HG03108 (cell line): ENCODE results near the gene GSTO1.
"Not testable (repeated sequence)": the region's sequence is repeated elsewhere in the genome, so short reads cannot be mapped to it uniquely, and the experiment has no call there.

Source experiments
- ATAC-seq: cut with Tn5 transposase; IDR thresholded peaks from one replicate; pipeline ENCODE4 v1.9.1; 2021; ENCODE audit warnings: moderate library complexity; ENCODE audit not compliant: unreplicated experiment

Gene GSTO1

GRCh38 chr10:104248931-104249330 is 5.8 kb upstream of the GSTO1 start:
- not testable (repeated sequence) for ATAC-seq

DNA sequence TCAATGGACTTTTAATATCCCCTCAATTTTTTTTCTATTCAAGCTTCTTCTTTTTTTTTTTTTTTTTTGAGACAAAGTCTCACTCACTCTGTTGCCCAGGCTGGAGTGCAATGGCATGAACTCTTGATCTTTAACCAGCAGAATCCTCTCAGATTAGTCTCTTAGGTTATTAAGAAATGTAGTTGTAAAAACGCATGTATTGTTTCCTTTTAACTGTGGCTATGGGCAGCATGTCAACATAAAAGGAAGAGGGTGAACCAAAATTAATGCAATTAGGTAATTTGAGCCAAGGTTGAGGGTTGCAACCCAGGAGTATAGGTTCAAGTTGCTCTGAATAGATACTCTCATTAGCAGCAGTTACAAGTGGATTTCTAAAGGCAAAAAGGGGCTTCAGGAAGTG is 4.3 kb upstream of the GSTO1 start:
- ATAC-seq = no peak

- no peak for ATAC-seq
Observed at GRCh38 chr10:104251443-104251842, 3.2 kb upstream of the GSTO1 start.

- no peak for ATAC-seq
Observed at GRCh38 chr10:104252368-104252767, 2.3 kb upstream of the GSTO1 start.

DNA sequence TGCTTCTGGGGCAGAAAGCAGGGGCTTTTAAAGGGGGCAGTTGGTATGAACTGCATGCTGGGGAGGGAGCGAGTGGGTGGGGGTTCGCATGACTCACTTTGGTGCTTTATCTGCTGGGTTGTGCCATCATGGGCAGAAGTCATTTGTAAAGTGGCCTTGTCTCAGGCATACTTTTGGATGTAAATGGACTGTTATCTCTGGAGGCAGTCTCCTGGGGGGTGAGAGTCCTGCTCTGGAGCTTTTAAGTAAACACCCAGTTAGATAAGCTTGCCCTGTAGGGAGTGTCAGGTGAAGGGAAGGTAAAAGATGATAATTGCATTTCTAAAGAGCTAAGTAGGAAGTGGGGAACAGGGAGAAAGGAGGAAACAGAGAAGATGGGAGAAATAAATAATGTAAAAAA is 1.6 kb upstream of the GSTO1 start:
- ATAC-seq = no peak

DNA sequence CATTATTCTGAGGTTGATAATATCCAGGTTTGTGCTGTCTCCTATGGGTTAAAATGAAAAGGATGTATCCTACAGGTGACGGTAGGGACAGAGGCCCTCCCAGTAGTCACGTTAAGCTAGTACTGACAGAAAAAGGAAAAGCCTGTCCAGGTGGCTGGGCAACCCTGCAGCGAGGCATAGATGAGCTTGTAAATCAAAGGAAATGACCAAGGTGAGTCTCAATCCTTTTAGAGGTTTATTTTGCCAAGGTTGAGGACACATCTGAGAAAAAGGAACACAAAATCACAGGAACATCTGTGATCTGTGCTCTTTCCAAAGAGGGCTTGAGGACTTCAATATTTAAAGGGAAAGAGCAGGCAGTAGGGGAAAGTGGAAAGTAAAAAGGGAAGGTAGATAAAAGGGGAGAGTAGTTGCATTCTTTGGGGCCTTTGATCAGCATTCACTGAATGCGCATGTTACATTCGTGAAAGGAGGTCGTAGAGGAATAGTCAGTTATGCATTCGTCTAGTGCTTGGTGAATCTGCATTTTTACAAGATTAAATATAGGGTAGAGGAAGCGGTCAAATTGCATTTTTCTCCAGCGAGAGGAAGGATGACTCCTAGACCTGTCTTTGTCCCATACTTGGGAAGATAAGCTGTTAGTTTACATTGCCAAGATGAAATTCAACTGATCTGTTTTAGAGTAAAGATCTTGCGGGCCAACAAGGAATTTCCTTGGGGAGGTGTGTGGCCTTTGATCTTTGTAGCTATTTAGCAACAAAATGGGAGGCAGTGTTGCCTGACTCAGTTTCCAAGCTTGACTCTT is 884 bp upstream of the GSTO1 start:
- ATAC-seq = no peak

- ATAC-seq = no peak
Observed at GRCh38 chr10:104255311-104255981, 754 bp downstream of the GSTO1 start.

DNA sequence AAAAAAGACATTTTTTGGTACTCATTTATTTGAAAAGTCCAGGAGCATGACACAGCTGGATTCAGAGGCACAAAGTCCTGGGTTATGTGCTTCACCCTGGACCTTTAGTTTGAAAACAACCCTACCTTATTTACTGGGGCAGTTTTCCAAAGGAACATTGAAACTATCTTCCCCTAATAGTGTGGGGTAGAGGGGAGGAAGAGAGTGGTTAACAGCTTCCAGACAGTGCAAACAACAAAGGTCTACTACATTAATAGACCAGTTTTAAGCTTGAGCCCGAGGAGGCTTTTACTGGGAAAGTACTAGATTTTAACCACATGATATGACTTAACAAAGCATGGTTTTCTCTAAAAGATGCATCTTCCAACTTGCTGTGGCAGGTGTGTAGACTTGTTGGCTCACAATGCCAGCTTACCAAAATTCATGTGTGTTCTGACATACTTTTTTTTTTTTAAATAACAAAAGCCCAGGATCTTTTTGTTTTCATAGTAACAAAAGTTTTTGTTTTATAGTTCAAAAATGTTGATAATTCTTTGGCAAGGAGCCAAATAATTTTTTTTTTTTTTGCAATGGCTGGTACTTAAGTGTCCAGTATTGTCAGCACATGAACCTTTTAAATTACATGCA is 1.8 kb downstream of the GSTO1 start:
- ATAC-seq = no peak

- no peak for ATAC-seq
Observed at GRCh38 chr10:104257235-104257634, 2.5 kb downstream of the GSTO1 start.

DNA sequence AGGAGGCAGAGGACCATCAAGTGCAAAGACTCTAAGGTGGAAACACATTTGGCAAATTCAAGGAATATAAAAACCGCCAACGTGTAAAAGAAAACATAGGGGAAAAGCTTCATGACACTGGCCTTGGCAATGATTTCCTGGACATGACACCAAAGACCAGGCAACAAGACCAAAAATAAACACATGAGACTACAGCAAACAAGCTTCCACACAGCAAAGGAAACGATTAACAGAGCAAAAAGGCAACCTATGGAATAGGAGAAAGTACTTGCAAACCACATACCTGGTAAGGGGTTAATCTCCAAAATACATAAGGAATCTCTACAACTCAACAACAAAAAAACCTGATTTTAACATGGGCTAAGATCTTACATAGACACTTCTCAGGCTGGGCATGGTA is 3.5 kb downstream of the GSTO1 start:
- no peak for ATAC-seq

DNA sequence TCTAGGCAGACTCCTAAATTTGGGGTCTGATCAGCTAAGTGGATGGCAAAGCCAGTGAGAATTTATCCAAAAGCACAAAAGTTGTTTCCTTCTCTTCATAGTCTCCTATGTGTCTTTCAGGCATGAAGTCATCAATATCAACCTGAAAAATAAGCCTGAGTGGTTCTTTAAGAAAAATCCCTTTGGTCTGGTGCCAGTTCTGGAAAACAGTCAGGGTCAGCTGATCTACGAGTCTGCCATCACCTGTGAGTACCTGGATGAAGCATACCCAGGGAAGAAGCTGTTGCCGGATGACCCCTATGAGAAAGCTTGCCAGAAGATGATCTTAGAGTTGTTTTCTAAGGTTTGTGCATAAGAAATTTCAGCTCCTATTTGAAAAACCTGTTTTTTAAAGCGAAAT is 4.8 kb downstream of the GSTO1 start:
- ATAC-seq = no peak

GRCh38 chr10:104259999-104260774 is 5.5 kb downstream of the GSTO1 start:
- no peak for ATAC-seq

DNA sequence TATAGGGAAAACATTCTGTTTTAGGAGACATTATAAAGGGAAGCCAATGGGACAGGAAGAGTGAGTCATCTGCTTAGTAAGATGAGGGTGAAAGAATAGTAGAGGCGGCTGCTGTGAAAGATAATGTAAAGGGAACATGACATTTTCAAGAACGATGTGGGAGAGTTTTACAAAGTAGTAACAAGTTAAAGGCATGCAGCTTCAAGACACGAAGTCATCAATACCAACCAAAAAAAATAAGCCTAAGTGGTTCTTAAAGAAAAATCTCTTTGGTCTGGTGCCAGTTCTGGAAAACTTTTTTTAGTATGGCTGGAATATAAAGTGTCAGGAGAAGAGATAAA is 6.1 kb downstream of the GSTO1 start:
- ATAC-seq = no peak

- no peak for ATAC-seq
Observed at GRCh38 chr10:104262055-104262454, 7.4 kb downstream of the GSTO1 start.

DNA sequence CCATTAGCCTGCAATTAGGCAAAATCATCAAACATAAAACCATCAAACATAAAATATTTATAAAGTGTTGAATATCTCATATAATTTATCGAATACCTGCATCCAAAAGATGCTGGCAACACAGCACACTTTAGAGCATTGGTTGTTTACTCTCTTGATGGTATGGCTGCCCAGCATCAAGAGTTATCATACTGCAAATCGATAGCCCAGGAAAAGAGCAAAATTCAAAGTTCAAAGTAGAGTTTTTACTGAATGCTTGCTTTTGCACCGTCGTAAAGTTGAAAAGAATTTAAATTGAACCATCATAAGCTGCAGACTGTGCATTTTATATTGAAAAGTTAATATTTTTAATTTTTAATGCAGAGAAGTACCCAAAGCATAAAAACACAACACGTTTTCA is 10.1 kb downstream of the GSTO1 start:
- ATAC-seq = no peak

DNA sequence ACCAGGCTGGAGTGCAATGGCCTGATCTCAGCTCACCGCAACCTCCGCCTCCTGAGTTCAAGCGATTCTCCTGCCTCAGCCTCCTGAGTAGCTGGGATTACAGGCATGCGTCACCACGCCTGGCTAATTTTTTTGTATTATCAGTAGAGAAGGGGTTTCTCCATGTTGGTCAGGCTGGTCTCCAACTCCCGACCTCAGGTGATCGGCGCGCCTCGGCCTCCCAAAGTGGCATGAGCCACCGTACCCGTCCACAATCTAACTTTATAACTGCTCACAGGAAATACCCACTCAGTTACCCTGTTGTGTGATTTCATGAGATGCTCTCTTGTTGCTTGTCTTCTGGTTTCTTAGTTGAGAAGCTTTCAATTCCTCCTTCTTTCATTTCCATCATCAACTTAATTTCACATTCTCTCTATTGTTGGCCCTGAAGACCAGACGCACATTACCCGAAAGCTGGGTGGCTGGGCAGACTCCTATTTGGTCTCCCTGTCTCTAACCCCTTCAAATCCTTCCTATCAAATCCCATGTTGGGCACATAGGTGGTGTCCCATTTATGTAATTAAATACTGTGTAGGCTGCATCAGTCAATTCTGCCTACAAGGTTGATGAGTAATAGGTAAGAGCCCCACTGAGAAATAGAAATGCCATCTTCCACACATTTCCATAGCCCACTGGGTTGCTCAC is 13.2 kb downstream of the GSTO1 start:
- no peak for ATAC-seq

DNA sequence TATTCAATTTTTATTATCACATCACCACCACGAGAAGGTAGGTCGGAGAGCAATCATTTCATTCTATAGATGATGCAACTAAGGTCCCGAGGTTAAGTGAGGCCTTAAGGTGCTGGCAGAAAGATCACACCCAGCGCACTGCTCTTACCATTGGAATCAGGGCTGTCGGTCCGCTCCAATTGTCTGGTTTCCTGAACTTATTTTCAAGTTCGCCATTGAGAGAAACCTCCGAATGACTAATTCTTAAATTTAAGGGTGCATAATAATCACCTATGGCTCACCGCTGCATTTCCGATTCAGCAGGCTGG is 13.7 kb downstream of the GSTO1 start:
- no peak for ATAC-seq

- ATAC-seq = peak; percentile 98
Observed at GRCh38 chr10:104268713-104269645, 14.3 kb downstream of the GSTO1 start, which contains the start of gene GSTO2. Gene GSTO2, plus strand, starts transcription at chr10:104269184. Its CDS starts 5,732 bp downstream, at chr10:104274916.

DNA sequence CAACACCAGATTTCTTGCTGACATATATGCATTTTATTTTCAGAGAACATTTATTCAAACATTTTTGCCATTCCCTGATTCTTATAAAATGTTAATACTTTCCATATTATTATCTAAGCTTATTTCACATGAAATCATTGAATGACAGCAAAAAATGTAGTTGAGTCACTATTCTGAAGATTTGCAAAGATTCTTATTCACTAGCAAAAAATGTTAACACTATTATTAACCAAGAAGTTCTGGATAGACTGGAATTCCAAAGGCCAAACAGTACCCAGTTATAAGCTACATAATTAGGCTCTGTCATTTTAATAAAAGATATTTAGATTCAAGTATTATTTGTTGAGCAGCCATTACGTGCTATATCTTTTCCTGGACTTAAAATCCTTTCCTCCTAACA is 18.6 kb downstream of the GSTO1 start:
- no peak for ATAC-seq
